ENCODE data around the gene ATP6AP2.
A peak's percentile ranks its signal among the peaks of the same experiment; 100 is the strongest.

Gene ATP6AP2, protein sequence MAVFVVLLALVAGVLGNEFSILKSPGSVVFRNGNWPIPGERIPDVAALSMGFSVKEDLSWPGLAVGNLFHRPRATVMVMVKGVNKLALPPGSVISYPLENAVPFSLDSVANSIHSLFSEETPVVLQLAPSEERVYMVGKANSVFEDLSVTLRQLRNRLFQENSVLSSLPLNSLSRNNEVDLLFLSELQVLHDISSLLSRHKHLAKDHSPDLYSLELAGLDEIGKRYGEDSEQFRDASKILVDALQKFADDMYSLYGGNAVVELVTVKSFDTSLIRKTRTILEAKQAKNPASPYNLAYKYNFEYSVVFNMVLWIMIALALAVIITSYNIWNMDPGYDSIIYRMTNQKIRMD

DNA sequence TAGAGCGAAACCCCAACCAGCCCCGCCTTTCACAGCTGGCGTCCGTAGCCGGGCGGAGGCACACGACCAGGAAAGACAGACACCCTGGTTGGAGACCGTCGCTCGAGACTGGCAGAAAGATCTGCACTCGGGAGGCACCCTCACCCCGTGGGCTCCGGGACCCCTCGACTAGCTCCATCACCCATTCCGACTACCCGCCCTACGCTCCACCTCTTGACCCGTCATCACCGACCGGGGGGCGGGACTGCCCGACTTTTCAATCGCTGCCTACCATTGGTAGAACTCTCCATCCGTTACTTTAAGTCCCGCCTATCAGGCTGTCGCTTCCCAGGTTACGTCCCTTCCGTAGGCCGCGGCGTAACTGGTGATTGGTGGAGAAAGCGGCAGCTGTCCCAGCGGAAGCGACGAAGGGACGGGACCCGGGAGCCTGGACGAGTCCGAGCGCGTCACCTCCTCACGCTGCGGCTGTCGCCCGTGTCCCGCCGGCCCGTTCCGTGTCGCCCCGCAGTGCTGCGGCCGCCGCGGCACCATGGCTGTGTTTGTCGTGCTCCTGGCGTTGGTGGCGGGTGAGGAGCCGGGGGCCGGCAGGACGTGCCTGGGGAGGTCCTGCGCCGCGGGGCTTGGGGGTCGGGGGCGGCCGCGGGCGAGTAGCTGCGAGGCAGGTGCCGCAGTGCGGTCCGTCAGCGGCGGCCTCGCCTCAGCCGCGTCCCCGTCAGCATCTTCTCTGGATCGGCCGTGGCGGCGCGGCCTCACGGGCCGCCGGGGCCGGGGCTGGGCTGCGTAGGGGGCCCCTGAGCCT, at the start of gene ATP6AP2:
ATP6AP2 (plus strand) TSS at position 434 of the 799 bp plus-strand sequence; CDS start at position 530, 96 bp downstream.
- peak; percentile 96 for DNase-seq (ENCODE audit: low read depth)
- TF ChIP-seq, protein P1, sequence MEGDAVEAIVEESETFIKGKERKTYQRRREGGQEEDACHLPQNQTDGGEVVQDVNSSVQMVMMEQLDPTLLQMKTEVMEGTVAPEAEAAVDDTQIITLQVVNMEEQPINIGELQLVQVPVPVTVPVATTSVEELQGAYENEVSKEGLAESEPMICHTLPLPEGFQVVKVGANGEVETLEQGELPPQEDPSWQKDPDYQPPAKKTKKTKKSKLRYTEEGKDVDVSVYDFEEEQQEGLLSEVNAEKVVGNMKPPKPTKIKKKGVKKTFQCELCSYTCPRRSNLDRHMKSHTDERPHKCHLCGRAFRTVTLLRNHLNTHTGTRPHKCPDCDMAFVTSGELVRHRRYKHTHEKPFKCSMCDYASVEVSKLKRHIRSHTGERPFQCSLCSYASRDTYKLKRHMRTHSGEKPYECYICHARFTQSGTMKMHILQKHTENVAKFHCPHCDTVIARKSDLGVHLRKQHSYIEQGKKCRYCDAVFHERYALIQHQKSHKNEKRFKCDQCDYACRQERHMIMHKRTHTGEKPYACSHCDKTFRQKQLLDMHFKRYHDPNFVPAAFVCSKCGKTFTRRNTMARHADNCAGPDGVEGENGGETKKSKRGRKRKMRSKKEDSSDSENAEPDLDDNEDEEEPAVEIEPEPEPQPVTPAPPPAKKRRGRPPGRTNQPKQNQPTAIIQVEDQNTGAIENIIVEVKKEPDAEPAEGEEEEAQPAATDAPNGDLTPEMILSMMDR (IDR thresholded peaks at IDR 0.05; ENCODE audit: insufficient read depth, low read depth, low read length, missing control alignments), result no peak
- peak within 1 kb of the TSS; percentile 62 for H3K4me3 ChIP-seq (ENCODE audit: low read depth, low read length)

DNA sequence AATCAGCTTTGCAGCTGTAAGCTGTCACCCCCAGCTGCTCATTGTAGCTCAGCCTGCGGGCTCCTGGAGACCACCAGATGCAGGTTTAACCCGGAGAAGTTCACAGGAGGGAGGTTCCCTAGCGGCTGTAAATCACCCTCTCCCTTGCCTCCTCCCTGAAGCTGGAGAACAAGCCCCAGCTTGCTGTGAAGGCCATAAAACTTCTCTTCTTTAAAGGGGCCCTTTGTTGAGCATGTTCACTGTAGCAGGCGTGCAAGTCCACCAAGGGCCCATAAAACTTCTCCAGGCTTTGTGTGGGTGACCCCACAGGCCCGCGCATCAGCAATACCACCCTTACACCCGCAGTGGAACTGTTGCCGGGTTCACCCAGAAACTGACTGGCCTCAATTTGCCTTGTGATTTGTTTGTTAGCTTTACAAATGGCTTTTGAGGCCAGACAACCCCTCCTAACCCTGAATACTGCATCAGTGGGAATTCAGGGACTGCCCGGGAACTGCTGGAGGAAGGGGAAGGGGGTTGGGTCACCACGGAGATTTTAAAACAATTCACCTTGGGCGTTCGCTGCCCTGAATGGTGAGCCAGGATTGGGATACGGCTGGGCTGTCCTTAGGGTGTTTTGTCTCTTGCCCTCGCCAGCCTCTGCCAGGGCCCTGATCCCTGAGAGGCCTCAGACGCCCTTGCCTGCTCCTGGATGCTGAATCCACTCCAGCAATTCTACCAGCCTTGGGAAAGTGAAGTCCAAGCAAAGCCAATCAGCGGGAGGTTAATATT, 49.5 kb upstream of the ATP6AP2 start:
- TF ChIP-seq, protein P1 (IDR thresholded peaks at IDR 0.05; ENCODE audit: insufficient read depth, low read depth, low read length, missing control alignments), result no peak
- no peak overlapping the region for H3K4me3 ChIP-seq (ENCODE audit: low read depth, low read length)
- no peak for DNase-seq (ENCODE audit: low read depth)

- DNase-seq (ENCODE audit: low read depth), result no peak
- TF ChIP-seq, protein P1 (IDR thresholded peaks at IDR 0.05; ENCODE audit: insufficient read depth, low read depth, low read length, missing control alignments), result no peak
- no peak overlapping the region for H3K4me3 ChIP-seq (ENCODE audit: low read depth, low read length)
These were observed 43.5 kb upstream of the ATP6AP2 start for GRCh38 chrX:40537310-40537709.

GRCh38 chrX:40538406-40538805, 42.4 kb upstream of the ATP6AP2 start:
- TF ChIP-seq, protein P1 (IDR thresholded peaks at IDR 0.05; ENCODE audit: insufficient read depth, low read depth, low read length, missing control alignments), result no peak
- no peak overlapping the region for H3K4me3 ChIP-seq (ENCODE audit: low read depth, low read length)
- no peak for DNase-seq (ENCODE audit: low read depth)

GRCh38 chrX:40539214-40540142, 41.3 kb upstream of the ATP6AP2 start:
- TF ChIP-seq, protein P1 (IDR thresholded peaks at IDR 0.05; ENCODE audit: insufficient read depth, low read depth, low read length, missing control alignments), result peak; percentile 53
- peak; percentile 91 for DNase-seq (ENCODE audit: low read depth)

GRCh38 chrX:40542208-40542607, 38.6 kb upstream of the ATP6AP2 start:
- TF ChIP-seq, protein P1 (IDR thresholded peaks at IDR 0.05; ENCODE audit: insufficient read depth, low read depth, low read length, missing control alignments), result no peak
- no peak overlapping the region for H3K4me3 ChIP-seq (ENCODE audit: low read depth, low read length)
- DNase-seq (ENCODE audit: low read depth), result no peak

More at GRCh38 chrX:40539214-40540142, 41.3 kb upstream of the ATP6AP2 start:
- H3K4me3 ChIP-seq (ENCODE audit: low read depth, low read length), result no peak overlapping the region
